Spleen (tissue), 11 donors: ENCODE data around the gene TRPM2. TPM values are rescaled to one million over a fixed set of nuclear protein-coding genes. Genes with fewer than 3 reads are reported as not detected.
A peak's percentile ranks its signal among the peaks of the same experiment; 100 is the strongest.

ENCODE experiments used
- DNase-seq: peaks from one replicate; pipeline ENCODE4 v3.0.0-alpha.2; 2020
- H3K27ac ChIP-seq, 8 donors: fragments of 200-600 bp; sonication (generic) in 7 of 8; 1 replicate in 4 of 8; 2 replicates in 4 of 8; pipeline versions ENCODE4 v1.5.0 to v1.8.0; 2016 to 2021; ENCODE audit warnings: inconsistent platforms in 4 of 8, mild to moderate bottlenecking in 4 of 8, moderate library complexity in 1 of 8
- H3K27me3 ChIP-seq, 7 donors: fragments of 200-600 bp; sonication (generic) in 6 of 7; replicated peaks in 1 of 7; 1 replicate in 4 of 7; 2 replicates in 3 of 7; pipeline versions ENCODE4 v1.5.0 to v1.8.0; 2016 to 2021; ENCODE audit warnings: inconsistent platforms in 3 of 7, mild to moderate bottlenecking in 1 of 7
- H3K36me3 ChIP-seq, 6 donors: fragments of 200-600 bp; sonication (generic) in 5 of 6; 1 replicate in 4 of 6; 2 replicates in 2 of 6; pipeline versions ENCODE4 v1.5.0 to v1.8.0; 2016 to 2021; ENCODE audit warnings: inconsistent platforms in 2 of 6
- H3K4me1 ChIP-seq, 6 donors: fragments of 200-600 bp; sonication (generic) in 5 of 6; 1 replicate in 3 of 6; 2 replicates in 3 of 6; pipeline versions ENCODE4 v1.5.0 to v1.8.0; 2016 to 2021; ENCODE audit warnings: inconsistent platforms in 3 of 6
- H3K4me3 ChIP-seq, 8 donors: fragments of 200-600 bp; sonication (generic) in 7 of 8; 1 replicate in 4 of 8; 2 replicates in 4 of 8; pipeline versions ENCODE4 v1.5.0 to v1.8.0; 2016 to 2021; ENCODE audit warnings: inconsistent platforms in 4 of 8, mild to moderate bottlenecking in 4 of 8, moderate library complexity in 2 of 8
- H3K9me3 ChIP-seq, 8 donors: fragments of 200-600 bp; sonication (generic) in 7 of 8; 1 replicate in 4 of 8; 2 replicates in 4 of 8; pipeline versions ENCODE4 v1.5.0 to v1.8.0; 2016 to 2021; ENCODE audit warnings: inconsistent platforms in 4 of 8
- CTCF ChIP-seq, 11 experiments: fragments of 200-600 bp in 7 of 11; fragments of 450-650 bp in 4 of 11; sonication (generic) in 4 of 11; IDR thresholded peaks in 8 of 11; conservative IDR thresholded peaks in 3 of 11; 1 replicate in 7 of 11; 2 replicates in 4 of 11; pipeline versions ENCODE4 v1.4.0 to v1.8.0; 2016 to 2021; ENCODE audit warnings: antibody characterized with exemption in 11 of 11, inconsistent platforms in 4 of 11, mild to moderate bottlenecking in 1 of 11
- POLR2A ChIP-seq, 3 donors: fragments of 450-650 bp; IDR thresholded peaks; one replicate each; pipeline ENCODE4 v1.5.1; 2017; ENCODE audit warnings: antibody characterized with exemption in 3 of 3, mild to moderate bottlenecking in 1 of 3
- POLR2AphosphoS5 ChIP-seq, 3 donors: sonication (generic); formaldehyde crosslinking; IDR thresholded peaks; one replicate each; pipeline ENCODE4 v1.5.1; 2017; ENCODE audit warnings: antibody characterized with exemption in 3 of 3
- WGBS, 5 donors: extraction: QIAGEN DNeasy Blood & Tissue Kit in 3 of 5; methylation state at CpG; one replicate each; pipeline versions ENCODE4 v1.1.5 to v1.1.7; 2013 to 2018; 5-methylcytosine and 5-hydroxymethylcytosine counted together
- intact Hi-C: fragments of 100-400 bp; cut with DNase I; formaldehyde crosslinking; loops from one replicate; pipeline ENCODE4 v1.15.0; 2023; ENCODE audit warnings: low total_unique reads
- polyA plus RNA-seq, 3 donors: library from polyadenylated mRNA; stranded (reverse); fragments of 200-250 nt; gene quantifications; one replicate each; pipeline ENCODE4 v1.2.1, GENCODE V29; 2013
- total RNA-seq, 7 donors: library from RNA; depleted of rRNA in 3 of 7; stranded (reverse); fragments of >200 nt in 3 of 7; fragmentation: NEBNext Ultra II Directional in 4 of 7; extraction: Animal tissue kit (Norgen Biotek cat#: 25700) in 4 of 7; gene quantifications; one replicate each; pipeline versions ENCODE4 v1.1.0 to v1.2.1, GENCODE V29; 2016 to 2021
- donor health status: healthy with polysubstance abuse.
- donor health status: DM: no; HTN: no; CAD: no; lungs with moderate emphysema.
- donor health status: DM: no; HTN: no; CAD: no.
- donor health status: Bipolar disorder and iron deficiency.
- donor health status: healthy.
- donor health status: DM: no; HTN: no; CAD: no.
- donor health status: DM: yes; HTN: yes; CAD: no.

Gene TRPM2
- total and polyA plus RNA-seq, 10 donors = 10.4 to 44.1 (median 23.3) TPM

DNA sequence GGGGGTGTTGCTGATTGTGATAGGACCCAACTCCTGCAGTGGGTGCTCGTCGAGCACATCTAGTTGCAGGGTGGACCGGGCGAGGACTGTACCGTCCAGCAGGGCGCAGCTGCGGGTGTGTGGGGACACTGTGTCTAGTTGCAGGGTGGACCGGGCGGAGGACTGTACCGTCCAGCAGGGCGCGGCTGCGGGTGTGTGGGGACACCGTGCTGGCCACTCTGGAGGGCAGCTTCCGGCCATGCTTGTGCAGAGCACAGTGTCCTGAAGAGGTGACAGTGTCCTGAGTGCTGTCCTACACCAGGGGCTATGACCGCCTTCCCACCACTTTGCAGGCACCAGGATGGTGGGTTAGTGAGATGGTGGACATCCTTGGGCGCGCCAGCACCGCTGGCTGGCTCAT, 4.6 kb upstream of the TRPM2 start:
- no peak for DNase-seq
- 95 to 97% (median 97%) methylated on average over 11 to 19 of the region's 19 CpGs for WGBS, 5 donors
- intact Hi-C loops = no loop called here

GRCh38 chr21:44349416-44349846, 4.0 kb upstream of the TRPM2 start:
- peaks cover 4 to 48% (median 27%) of the 10 kb centered on the region in 7 donors for H3K27me3 ChIP-seq

More for the DNA sequence above, 4.6 kb upstream of the TRPM2 start:
- Histone ChIP-seq H3K27ac (no peak overlapping the region), H3K36me3 (no peaks in the 10 kb centered on the region), H3K4me1 (peaks cover 19 to 51% (median 40%) of the 10 kb centered on the region in 6 donors), H3K9me3 (no peaks in the 10 kb centered on the region), H3K4me3 (no peak overlapping the region), H3K27me3 (peaks cover 4 to 49% (median 27%) of the 10 kb centered on the region in 7 donors)
- no peak for TF ChIP-seq CTCF (IDR thresholded peaks at IDR 0.05 in 8 of 11, conservative IDR thresholded peaks at IDR 0.05 in 3 of 11)
- TF ChIP-seq POLR2A (IDR thresholded peaks at IDR 0.05) = no peak
- TF ChIP-seq POLR2AphosphoS5 (IDR thresholded peaks at IDR 0.05) = no peak

GRCh38 chr21:44349847-44350772, 3.3 kb upstream of the TRPM2 start:
- Histone ChIP-seq H3K9me3 (no peaks in the 10 kb centered on the region), H3K36me3 (no peaks in the 10 kb centered on the region), H3K4me3 (peak overlapping the region in 4 of 8 donors; percentile 19 to 61 (median 22)), H3K4me1 (peaks cover 25 to 59% (median 50%) of the 10 kb centered on the region in 6 donors), H3K27me3 (peaks cover 4 to 41% (median 27%) of the 10 kb centered on the region in 7 donors), H3K27ac (peak overlapping the region in 1 of 8 donors; percentile 21)
- 16 to 31% (median 17%) methylated on average over 32 to 113 of the region's 113 CpGs for WGBS, 5 donors
- DNase-seq = no peak
- TF ChIP-seq POLR2AphosphoS5 (IDR thresholded peaks at IDR 0.05) (peak in 1 of 3 donors; percentile 28), POLR2A (IDR thresholded peaks at IDR 0.05) (no peak)
- intact Hi-C loops = no loop called here

More at GRCh38 chr21:44349416-44349846, 4.0 kb upstream of the TRPM2 start:
- no peak for TF ChIP-seq POLR2AphosphoS5 (IDR thresholded peaks at IDR 0.05)
- no peak overlapping the region for H3K27ac ChIP-seq
- H3K9me3 ChIP-seq = no peaks in the 10 kb centered on the region
- DNase-seq = no peak
- peaks cover 25 to 56% (median 45%) of the 10 kb centered on the region in 6 donors for H3K4me1 ChIP-seq
- no peaks in the 10 kb centered on the region for H3K36me3 ChIP-seq
- peak overlapping the region in 1 of 8 donors; percentile 61 for H3K4me3 ChIP-seq
- 67 to 100% (median 83%) methylated on average over 6 to 12 of the region's 12 CpGs for WGBS, 5 donors
- intact Hi-C loops = no loop called here

- Histone ChIP-seq H3K4me3 (peak overlapping the region in 4 of 8 donors; percentile 19 to 61 (median 22)), H3K27ac (peak overlapping the region in 1 of 8 donors; percentile 21), H3K4me1 (peaks cover 25 to 67% (median 57%) of the 10 kb centered on the region in 6 donors), H3K9me3 (no peaks in the 10 kb centered on the region), H3K27me3 (peaks cover 4 to 40% (median 27%) of the 10 kb centered on the region in 7 donors), H3K36me3 (no peaks in the 10 kb centered on the region)
- WGBS, 5 donors = 39 to 66% (median 46%) methylated on average over 7 to 42 of the region's 42 CpGs
- TF ChIP-seq CTCF (IDR thresholded peaks at IDR 0.05 in 8 of 11, conservative IDR thresholded peaks at IDR 0.05 in 3 of 11) (no peak), POLR2A (IDR thresholded peaks at IDR 0.05) (no peak), POLR2AphosphoS5 (IDR thresholded peaks at IDR 0.05) (no peak)
- no peak for DNase-seq
- intact Hi-C loops = no loop called here
These were observed 2.5 kb upstream of the TRPM2 start for GRCh38 chr21:44350773-44351481.
